GM21526 (cell line): Measurements from ENCODE around the gene P2RX2.

Experiments used
- ATAC-seq: cut with Tn5 transposase; IDR thresholded peaks from one replicate; pipeline ENCODE4 v1.9.1; 2021; ENCODE audit warnings: moderate library complexity; ENCODE audit not compliant: unreplicated experiment, low FRiP score

Gene P2RX2

GRCh38 chr12:132618683-132619043, at the start of gene P2RX2:
P2RX2 (plus strand) TSS chr12:132618776; CDS start chr12:132618817, 41 bp downstream.
- no peak for ATAC-seq

- ATAC-seq, result no peak
These were observed 49.6 kb upstream of the P2RX2 start for GRCh38 chr12:132568826-132569480.

GRCh38 chr12:132569856-132570480, 48.6 kb upstream of the P2RX2 start:
- no peak for ATAC-seq

- no peak for ATAC-seq
These were observed 47.9 kb upstream of the P2RX2 start for GRCh38 chr12:132570635-132571034.

- ATAC-seq, result no peak
These were observed 47.5 kb upstream of the P2RX2 start for GRCh38 chr12:132571051-132571450.

- ATAC-seq, result no peak
These were observed 47.0 kb upstream of the P2RX2 start for GRCh38 chr12:132571598-132571997.

- no peak for ATAC-seq
These were observed 46.5 kb upstream of the P2RX2 start for GRCh38 chr12:132572106-132572505.

- ATAC-seq, result no peak
These were observed 45.5 kb upstream of the P2RX2 start for GRCh38 chr12:132572801-132573760.

- no peak for ATAC-seq
These were observed 44.1 kb upstream of the P2RX2 start for GRCh38 chr12:132574271-132574996.

GRCh38 chr12:132575661-132576060, 42.9 kb upstream of the P2RX2 start:
- no peak for ATAC-seq

GRCh38 chr12:132576701-132577100, 41.9 kb upstream of the P2RX2 start:
- ATAC-seq, result no peak

GRCh38 chr12:132577191-132577920, 41.2 kb upstream of the P2RX2 start:
- ATAC-seq, result no peak

GRCh38 chr12:132578118-132578517, 40.5 kb upstream of the P2RX2 start:
- ATAC-seq, result no peak

- no peak for ATAC-seq
These were observed 39.8 kb upstream of the P2RX2 start for GRCh38 chr12:132578826-132579225.

- no peak for ATAC-seq
These were observed 38.8 kb upstream of the P2RX2 start for GRCh38 chr12:132579744-132580143.

- no peak for ATAC-seq
These were observed 37.8 kb upstream of the P2RX2 start for GRCh38 chr12:132580701-132581292.

- ATAC-seq, result no peak
These were observed 37.1 kb upstream of the P2RX2 start for GRCh38 chr12:132581348-132582057.

- ATAC-seq, result no peak
These were observed 36.5 kb upstream of the P2RX2 start for GRCh38 chr12:132582058-132582420.
